SK-N-MC (cell line): Measurements from ENCODE around the gene DPF3.

Source experiments
- EZH2 ChIP-seq: fragments of 200-600 bp; sonication (generic); IDR thresholded peaks from one replicate; pipeline ENCODE4 v1.6.1; 2017; ENCODE audit warnings: antibody characterized with exemption
- FOXP2 ChIP-seq: optimal IDR thresholded peaks from 2 replicates; pipeline ENCODE3; 2011; ENCODE audit warnings: mild to moderate bottlenecking, moderate library complexity; ENCODE audit not compliant: insufficient read depth; ENCODE audit errors: extremely low read length, control extremely low read depth
- POLR2AphosphoS5 ChIP-seq: IDR thresholded peaks from 2 replicates; pipeline ENCODE4 v1.6.1; 2012; ENCODE audit warnings: mild to moderate bottlenecking, low read depth, low read length, borderline replicate concordance

- no peak for TF ChIP-seq EZH2
- no peak for TF ChIP-seq POLR2AphosphoS5
- TF ChIP-seq FOXP2: no peak
These were observed 141.9 kb downstream of the DPF3 start for GRCh38 chr14:72752034-72752412.
